HG03025 (cell line): ENCODE data around the gene HEPN1.

ENCODE experiments used
- ATAC-seq: cut with Tn5 transposase; IDR thresholded peaks from one replicate; pipeline ENCODE4 v1.9.1; 2021; ENCODE audit warnings: mild to moderate bottlenecking, moderate library complexity; ENCODE audit not compliant: unreplicated experiment, low FRiP score

Gene HEPN1

GRCh38 chr11:124884340-124884739 lies 34.7 kb upstream of the HEPN1 start:
- no peak for ATAC-seq

GRCh38 chr11:124884869-124885479 lies 34.1 kb upstream of the HEPN1 start:
- ATAC-seq = no peak

GRCh38 chr11:124886476-124886875 lies 32.6 kb upstream of the HEPN1 start:
- ATAC-seq = no peak

GRCh38 chr11:124886978-124887666 lies 31.9 kb upstream of the HEPN1 start:
- no peak for ATAC-seq

- no peak for ATAC-seq
Measured at GRCh38 chr11:124887667-124888013, 31.4 kb upstream of the HEPN1 start.

- ATAC-seq = no peak
Measured at GRCh38 chr11:124889191-124890091, 29.6 kb upstream of the HEPN1 start.

- no peak for ATAC-seq
Measured at GRCh38 chr11:124890151-124890550, 28.9 kb upstream of the HEPN1 start.

- no peak for ATAC-seq
Measured at GRCh38 chr11:124890683-124891372, 28.2 kb upstream of the HEPN1 start.

GRCh38 chr11:124891373-124891861 lies 27.6 kb upstream of the HEPN1 start:
- ATAC-seq = no peak

- no peak for ATAC-seq
Measured at GRCh38 chr11:124892146-124892545, 26.9 kb upstream of the HEPN1 start.

- ATAC-seq = no peak
Measured at GRCh38 chr11:124892750-124893454, 26.1 kb upstream of the HEPN1 start.

- ATAC-seq = no peak
Measured at GRCh38 chr11:124893781-124894401, 25.2 kb upstream of the HEPN1 start.

- ATAC-seq = no peak
Measured at GRCh38 chr11:124894606-124895430, 24.2 kb upstream of the HEPN1 start.

GRCh38 chr11:124895471-124895971 lies 23.5 kb upstream of the HEPN1 start:
- ATAC-seq = no peak

- no peak for ATAC-seq
Measured at GRCh38 chr11:124896071-124896750, 22.8 kb upstream of the HEPN1 start.

- no peak for ATAC-seq
Measured at GRCh38 chr11:124896821-124897391, 22.1 kb upstream of the HEPN1 start.

GRCh38 chr11:124897674-124898262 lies 21.3 kb upstream of the HEPN1 start, which contains the start of gene ROBO4:
Gene ROBO4 (minus strand): TSS chr11:124897865. CDS start chr11:124897795, 70 bp downstream.
- no peak for ATAC-seq
